Left ventricle myocardium inferior (tissue), 1 donor: ENCODE results near the gene CNPPD1. TPM values are rescaled to one million over a fixed set of nuclear protein-coding genes. Genes with fewer than 3 reads are reported as not detected.
A peak's percentile ranks its signal among the peaks of the same experiment; 100 is the strongest.

Experiments used
- DNase-seq: peaks from one replicate; pipeline ENCODE4 v3.0.0-alpha.2; 2020
- H3K27ac ChIP-seq: fragments of 200-600 bp; replicated peaks from 2 replicates; pipeline ENCODE4 v1.8.0; 2021
- H3K27me3 ChIP-seq: fragments of 200-600 bp; 2 replicates; pipeline ENCODE4 v1.8.0; 2021; ENCODE audit warnings: low read depth
- H3K36me3 ChIP-seq: fragments of 200-600 bp; 2 replicates; pipeline ENCODE4 v1.8.0; 2021
- H3K4me1 ChIP-seq: fragments of 200-600 bp; 2 replicates; pipeline ENCODE4 v1.8.0; 2021
- H3K4me3 ChIP-seq: fragments of 200-600 bp; 2 replicates; pipeline ENCODE4 v1.8.0; 2021; ENCODE audit warnings: mild to moderate bottlenecking, moderate library complexity
- H3K9me3 ChIP-seq: fragments of 200-600 bp; replicated peaks from 2 replicates; pipeline ENCODE4 v1.8.0; 2021
- CTCF ChIP-seq: fragments of 200-600 bp; IDR thresholded peaks from 2 replicates; pipeline ENCODE4 v1.8.0; 2021; ENCODE audit warnings: antibody characterized with exemption, mild to moderate bottlenecking, borderline replicate concordance
- intact Hi-C: fragments of 100-400 bp; cut with micrococcal nuclease; formaldehyde crosslinking; loops from one replicate; pipeline ENCODE4 v1.11.0; 2022
- total RNA-seq: library from RNA; stranded (reverse); fragmentation: NEBNext Ultra II Directional; extraction: Animal tissue kit (Norgen Biotek cat#: 25700); gene quantifications from one replicate; pipeline ENCODE4 v1.2.1, GENCODE V29; 2021
- donor health status: DM: no; HTN: yes; CAD: no; lungs with severe emphysema.

The CNPPD1 gene
- total RNA-seq, 1 donor from 2014 or later: 58.1 TPM

- no peaks in the 10 kb centered on the region for H3K9me3 ChIP-seq
- H3K36me3 ChIP-seq: peaks cover 49% of the 10 kb centered on the region
- no peak for TF ChIP-seq CTCF
- H3K27me3 ChIP-seq: no peaks in the 10 kb centered on the region
- DNase-seq: no peak
- no peak overlapping the region for H3K4me3 ChIP-seq
- H3K4me1 ChIP-seq: peaks cover 39% of the 10 kb centered on the region
- intact Hi-C loops: no loop called here
- no peak overlapping the region for H3K27ac ChIP-seq
These were observed 4.2 kb upstream of the CNPPD1 start for GRCh38 chr2:219180961-219181360.

DNA sequence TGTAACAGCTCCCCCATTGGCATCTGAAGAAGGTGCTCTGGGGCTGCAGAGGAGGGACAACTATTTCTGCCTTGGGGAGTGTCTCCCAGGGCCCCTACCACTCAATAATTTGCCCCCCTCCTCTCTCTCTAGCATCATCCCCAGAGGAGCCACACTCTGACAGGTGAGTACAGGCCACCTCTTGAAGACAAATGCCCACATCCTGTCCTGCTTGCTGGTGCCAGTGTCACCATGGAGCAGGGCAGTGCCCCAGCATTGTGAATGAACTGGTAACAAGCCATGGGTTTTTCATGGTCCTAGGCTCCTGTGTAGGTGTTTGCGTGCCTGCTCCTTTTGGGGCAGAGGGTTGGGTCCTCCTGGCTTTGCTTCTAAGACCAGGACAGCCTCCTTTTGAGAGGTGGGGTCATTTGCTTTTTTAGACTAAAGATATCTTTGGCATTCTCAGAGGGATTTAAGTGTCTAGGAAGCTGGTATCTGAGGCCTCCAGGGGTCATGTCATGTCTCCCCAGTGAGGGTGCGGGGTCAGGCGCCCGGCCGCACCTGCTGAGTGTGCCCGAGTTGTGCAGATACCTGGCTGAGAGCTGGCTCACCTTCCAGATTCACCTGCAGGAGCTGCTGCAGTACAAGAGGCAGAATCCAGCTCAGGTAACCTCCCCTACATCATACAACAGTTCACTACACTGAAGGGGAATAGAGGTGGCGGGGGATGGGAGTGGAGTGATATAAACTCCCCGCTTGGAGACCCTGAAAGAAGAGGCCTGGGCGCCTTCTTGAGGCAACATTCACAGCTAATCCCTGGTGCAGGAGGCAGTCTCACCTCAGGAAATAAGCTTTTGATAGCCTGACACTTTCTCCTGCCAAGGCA lies 3.1 kb upstream of the CNPPD1 start:
- H3K27me3 ChIP-seq: no peaks in the 10 kb centered on the region
- intact Hi-C loops: no loop called here
- H3K9me3 ChIP-seq: no peaks in the 10 kb centered on the region
- H3K36me3 ChIP-seq: peaks cover 56% of the 10 kb centered on the region
- H3K4me1 ChIP-seq: peaks cover 50% of the 10 kb centered on the region
- TF ChIP-seq CTCF: no peak
- H3K4me3 ChIP-seq: peak overlapping the region; percentile 88
- no peak overlapping the region for H3K27ac ChIP-seq
- no peak for DNase-seq

- intact Hi-C loops: no loop called here
- H3K9me3 ChIP-seq: no peaks in the 10 kb centered on the region
- H3K4me1 ChIP-seq: peaks cover 56% of the 10 kb centered on the region
- H3K27ac ChIP-seq: peak overlapping the region; percentile 99
- H3K27me3 ChIP-seq: no peaks in the 10 kb centered on the region
- no peak for TF ChIP-seq CTCF
- H3K36me3 ChIP-seq: peaks cover 60% of the 10 kb centered on the region
- DNase-seq: peak; percentile 60
- H3K4me3 ChIP-seq: peak overlapping the region; percentile 88
These were observed 1.9 kb upstream of the CNPPD1 start for GRCh38 chr2:219178377-219179175.

DNA sequence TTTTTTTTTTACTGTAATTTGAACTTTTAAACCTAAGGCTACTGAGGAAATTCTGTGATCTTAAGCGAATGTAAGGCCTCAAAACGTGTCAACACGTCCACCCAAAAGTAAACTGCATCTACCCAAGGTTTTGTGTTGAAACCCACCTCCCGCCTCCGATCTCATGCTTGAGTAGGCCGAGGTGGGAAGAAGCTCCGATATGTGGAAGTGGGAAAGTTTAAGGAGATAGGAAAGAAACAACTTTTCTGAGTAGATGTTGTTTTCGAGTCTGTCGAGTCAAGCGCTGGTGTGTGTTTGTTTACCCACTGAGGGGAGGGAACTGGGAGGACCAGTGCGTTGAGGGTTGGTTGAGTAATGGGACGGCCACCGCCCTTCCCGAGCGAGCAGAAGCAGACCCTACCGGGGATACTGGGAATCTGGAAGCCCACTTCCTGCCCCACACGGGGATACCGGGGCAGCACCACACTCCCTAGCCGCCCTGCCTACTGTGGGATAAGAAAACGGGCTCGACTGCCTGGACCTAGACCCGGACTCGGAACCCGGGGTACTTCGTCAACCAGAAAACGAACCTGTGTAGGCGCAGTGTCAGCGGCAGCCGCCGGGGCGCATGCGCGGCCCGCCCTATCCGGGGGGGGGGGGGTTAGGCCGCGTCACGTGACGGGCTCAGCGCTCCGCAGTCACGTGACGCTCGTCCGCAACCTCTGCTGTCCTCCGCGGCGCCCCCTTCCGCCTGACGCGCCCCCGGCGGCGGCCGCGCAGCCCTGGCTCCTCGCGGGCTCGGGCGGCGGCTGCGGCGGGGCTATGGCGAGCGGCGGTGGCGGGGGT lies 1.0 kb upstream of the CNPPD1 start, which contains the start of gene RETREG2:
Gene RETREG2 (plus strand): TSS at position 724 of the 825 bp plus-strand sequence. CDS start 78 bp downstream, at position 802.
- TF ChIP-seq CTCF: peak; percentile 55
- intact Hi-C loops: no loop called here
- peak; percentile 86 for DNase-seq
- Histone ChIP-seq H3K9me3 (no peaks in the 10 kb centered on the region), H3K27me3 (no peaks in the 10 kb centered on the region), H3K27ac (peak within 1 kb of the TSS; percentile 99), H3K4me1 (peaks cover 56% of the 10 kb centered on the region), H3K36me3 (peaks cover 60% of the 10 kb centered on the region), H3K4me3 (peak within 1 kb of the TSS; percentile 88)
